Thyroid gland (tissue), 4 donors: ENCODE data around the gene SAMD5.

Experiments used
- POLR2A ChIP-seq, 2 donors: fragments of 450-650 bp; IDR thresholded peaks; one replicate each; pipeline ENCODE4 v1.6.1; 2017; ENCODE audit warnings: antibody characterized with exemption in 2 of 2, mild to moderate bottlenecking in 2 of 2, moderate library complexity in 1 of 2
- TF ChIP-seq, protein P1 (sequence below), 6 experiments: fragments of 200-600 bp in 3 of 6; fragments of 450-650 bp in 3 of 6; sonication (generic) in 3 of 6; IDR thresholded peaks; one replicate each; pipeline ENCODE4 v1.5.1; 2016 to 2019; ENCODE audit warnings: antibody characterized with exemption in 6 of 6, mild to moderate bottlenecking in 2 of 6, inconsistent platforms in 1 of 6, moderate library complexity in 1 of 6

DNA sequence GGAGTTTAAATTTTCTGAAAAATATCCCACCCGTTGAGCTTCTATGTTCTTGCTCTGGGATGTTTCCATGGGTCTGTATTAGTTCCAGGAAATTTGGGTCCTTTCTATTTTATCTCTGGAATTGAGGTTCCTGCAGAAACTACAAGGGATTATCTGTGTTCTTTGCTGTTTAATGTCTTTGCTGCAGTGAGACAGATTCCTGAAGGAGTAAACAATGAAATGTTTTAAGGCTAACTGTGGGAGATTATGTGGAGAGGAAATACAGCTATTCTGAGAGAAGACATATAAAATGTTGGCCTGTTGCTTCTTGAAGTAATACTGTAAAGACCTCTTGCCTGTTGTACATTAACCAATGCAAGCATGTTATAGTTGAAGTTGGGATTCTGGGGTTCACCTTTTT is 43.5 kb downstream of the SAMD5 start:
- TF ChIP-seq, protein P1, sequence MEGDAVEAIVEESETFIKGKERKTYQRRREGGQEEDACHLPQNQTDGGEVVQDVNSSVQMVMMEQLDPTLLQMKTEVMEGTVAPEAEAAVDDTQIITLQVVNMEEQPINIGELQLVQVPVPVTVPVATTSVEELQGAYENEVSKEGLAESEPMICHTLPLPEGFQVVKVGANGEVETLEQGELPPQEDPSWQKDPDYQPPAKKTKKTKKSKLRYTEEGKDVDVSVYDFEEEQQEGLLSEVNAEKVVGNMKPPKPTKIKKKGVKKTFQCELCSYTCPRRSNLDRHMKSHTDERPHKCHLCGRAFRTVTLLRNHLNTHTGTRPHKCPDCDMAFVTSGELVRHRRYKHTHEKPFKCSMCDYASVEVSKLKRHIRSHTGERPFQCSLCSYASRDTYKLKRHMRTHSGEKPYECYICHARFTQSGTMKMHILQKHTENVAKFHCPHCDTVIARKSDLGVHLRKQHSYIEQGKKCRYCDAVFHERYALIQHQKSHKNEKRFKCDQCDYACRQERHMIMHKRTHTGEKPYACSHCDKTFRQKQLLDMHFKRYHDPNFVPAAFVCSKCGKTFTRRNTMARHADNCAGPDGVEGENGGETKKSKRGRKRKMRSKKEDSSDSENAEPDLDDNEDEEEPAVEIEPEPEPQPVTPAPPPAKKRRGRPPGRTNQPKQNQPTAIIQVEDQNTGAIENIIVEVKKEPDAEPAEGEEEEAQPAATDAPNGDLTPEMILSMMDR (IDR thresholded peaks at IDR 0.05): no peak
- TF ChIP-seq POLR2A (IDR thresholded peaks at IDR 0.05): no peak
